22Rv1 (cell line): ENCODE data around the gene MCM10.

ENCODE experiments used
- ZFX ChIP-seq: fragments of 450-650 bp; IDR thresholded peaks from 2 replicates; pipeline ENCODE4 v1.6.1; 2017; ENCODE audit warnings: antibody characterized with exemption, borderline replicate concordance
- TF ChIP-seq, protein P1 (sequence below): fragments of 450-650 bp; IDR thresholded peaks from 2 replicates; pipeline ENCODE4 v1.5.1; 2017; ENCODE audit warnings: mild to moderate bottlenecking

DNA sequence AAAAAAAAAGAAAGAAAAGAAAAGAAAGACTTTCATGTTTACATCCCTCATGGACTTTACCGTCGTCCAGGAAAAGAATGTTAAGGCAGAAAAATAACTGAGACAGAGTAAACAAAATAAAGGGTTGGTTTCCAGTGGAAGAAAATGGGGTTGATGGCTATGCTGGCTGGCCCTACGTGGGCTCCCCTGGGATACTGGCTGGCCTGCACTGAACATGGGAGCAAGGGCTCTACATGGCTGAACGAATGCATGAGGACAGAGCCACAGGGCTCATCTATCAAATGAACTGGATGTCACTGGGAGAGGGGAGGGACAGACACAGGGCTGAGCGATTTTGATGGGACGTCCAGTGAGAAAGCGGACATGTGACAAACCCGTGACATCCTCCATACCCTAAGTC lies 75.3 kb downstream of the MCM10 start:
- TF ChIP-seq, protein P1, sequence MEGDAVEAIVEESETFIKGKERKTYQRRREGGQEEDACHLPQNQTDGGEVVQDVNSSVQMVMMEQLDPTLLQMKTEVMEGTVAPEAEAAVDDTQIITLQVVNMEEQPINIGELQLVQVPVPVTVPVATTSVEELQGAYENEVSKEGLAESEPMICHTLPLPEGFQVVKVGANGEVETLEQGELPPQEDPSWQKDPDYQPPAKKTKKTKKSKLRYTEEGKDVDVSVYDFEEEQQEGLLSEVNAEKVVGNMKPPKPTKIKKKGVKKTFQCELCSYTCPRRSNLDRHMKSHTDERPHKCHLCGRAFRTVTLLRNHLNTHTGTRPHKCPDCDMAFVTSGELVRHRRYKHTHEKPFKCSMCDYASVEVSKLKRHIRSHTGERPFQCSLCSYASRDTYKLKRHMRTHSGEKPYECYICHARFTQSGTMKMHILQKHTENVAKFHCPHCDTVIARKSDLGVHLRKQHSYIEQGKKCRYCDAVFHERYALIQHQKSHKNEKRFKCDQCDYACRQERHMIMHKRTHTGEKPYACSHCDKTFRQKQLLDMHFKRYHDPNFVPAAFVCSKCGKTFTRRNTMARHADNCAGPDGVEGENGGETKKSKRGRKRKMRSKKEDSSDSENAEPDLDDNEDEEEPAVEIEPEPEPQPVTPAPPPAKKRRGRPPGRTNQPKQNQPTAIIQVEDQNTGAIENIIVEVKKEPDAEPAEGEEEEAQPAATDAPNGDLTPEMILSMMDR = no peak
- no peak for TF ChIP-seq ZFX
